GM23338 (cell line): ENCODE results near the gene MORN3.

Source experiments
- CREB1 ChIP-seq: fragments of 250-450 bp; sonication (Bioruptor Pico); IDR thresholded peaks from 2 replicates; pipeline ENCODE4 v1.5.0; 2020; ENCODE audit warnings: low read depth, mild to moderate bottlenecking, moderate library complexity
- CTCF ChIP-seq, 2 experiments: fragments of 200-600 bp in 1 of 2; sonication (generic) in 1 of 2; conservative IDR thresholded peaks; 2 replicates each; pipeline versions ENCODE4 v1.5.1 to v1.6.1; 2016 to 2017; ENCODE audit warnings: antibody characterized with exemption in 2 of 2, low read depth in 2 of 2, mild to moderate bottlenecking in 2 of 2, moderate library complexity in 1 of 2
- ETS1 ChIP-seq: IDR thresholded peaks from 2 replicates; pipeline ENCODE4 v1.6.1; 2016; ENCODE audit warnings: antibody characterized with exemption
- EZH2 ChIP-seq: fragments of 200-600 bp; sonication (generic); IDR thresholded peaks from one replicate; pipeline ENCODE4 v1.8.0; 2017; ENCODE audit warnings: antibody characterized with exemption, mild to moderate bottlenecking, low read depth; ENCODE audit not compliant: unreplicated experiment
- EZH2phosphoT487 ChIP-seq: fragments of 200-600 bp; sonication (generic); IDR thresholded peaks from one replicate; pipeline ENCODE4 v1.8.1; 2018; ENCODE audit warnings: antibody characterized with exemption; ENCODE audit not compliant: unreplicated experiment
- JUNB ChIP-seq: IDR thresholded peaks from one replicate; pipeline ENCODE4 v1.6.1; 2016; ENCODE audit warnings: antibody characterized with exemption; ENCODE audit not compliant: unreplicated experiment
- NANOG ChIP-seq: IDR thresholded peaks from 2 replicates; pipeline ENCODE4 v1.6.1; 2016; ENCODE audit warnings: antibody characterized with exemption, borderline replicate concordance
- POLR2AphosphoS5 ChIP-seq: IDR thresholded peaks from 2 replicates; pipeline ENCODE4 v1.6.1; 2016; ENCODE audit warnings: antibody characterized with exemption, low read depth
- REST ChIP-seq: IDR thresholded peaks from one replicate; pipeline ENCODE4 v1.6.1; 2018; ENCODE audit warnings: antibody characterized with exemption; ENCODE audit not compliant: unreplicated experiment
- STAT1 ChIP-seq: IDR thresholded peaks from one replicate; pipeline ENCODE4 v1.6.1; 2016; ENCODE audit warnings: antibody characterized with exemption; ENCODE audit not compliant: unreplicated experiment
- ZNF114 ChIP-seq: fragments of 250-450 bp; sonication (Bioruptor Pico); IDR thresholded peaks from 2 replicates; pipeline ENCODE4 v1.5.0; 2020; ENCODE audit warnings: mild to moderate bottlenecking, moderate library complexity
- ZNF331 ChIP-seq: fragments of 250-450 bp; sonication (Bioruptor Pico); IDR thresholded peaks from 2 replicates; pipeline ENCODE4 v1.5.0; 2020; ENCODE audit warnings: low read depth, mild to moderate bottlenecking, moderate library complexity

GRCh38 chr12:121715862-121716435, 46.5 kb upstream of the MORN3 start:
- TF ChIP-seq EZH2 (no peak), CTCF (conservative IDR thresholded peaks at IDR 0.05; ENCODE audit: low read depth in 2 of 2) (no peak), ETS1 (no peak), STAT1 (no peak), POLR2AphosphoS5 (no peak), JUNB (no peak), ZNF331 (CRISPR knock-in tag) (no peak), NANOG (no peak), ZNF114 (CRISPR knock-in tag) (no peak), EZH2phosphoT487 (no peak), REST (no peak), CREB1 (CRISPR knock-in tag) (no peak)
